Calu3 (cell line): ENCODE measurements around the gene KCNQ5. TPM values are rescaled to one million over a fixed set of nuclear protein-coding genes. Genes with fewer than 3 reads are reported as not detected.

ENCODE experiments used
- BruUV-seq: library from RNA; stranded (reverse); fragments of 400-500 nt; replicated peaks from 2 replicates; lab custom pipeline; 2021; lab: Mats Ljungman, UMichigan
- CTCF ChIA-PET: fragments of 300-600 bp; sonication (Branson Sonifier 250); formaldehyde crosslinking; loops from one replicate; lab custom pipeline; 2022; ENCODE audit warnings: antibody characterized with exemption; lab: Charles Lee
- DNase-seq: peaks from one replicate; pipeline ENCODE4 v3.0.0; 2022
- H3K27ac Mint-ChIP-seq: one replicate; pipeline ENCODE4 v1.8.0; 2022; ENCODE audit warnings: mixed read lengths; ENCODE audit not compliant: unreplicated experiment
- H3K27me3 Mint-ChIP-seq: one replicate; pipeline ENCODE4 v1.8.0; 2022; ENCODE audit warnings: mixed read lengths; ENCODE audit not compliant: unreplicated experiment
- H3K36me3 Mint-ChIP-seq: one replicate; pipeline ENCODE4 v1.8.0; 2022; ENCODE audit warnings: mild to moderate bottlenecking, moderate library complexity, mixed read lengths; ENCODE audit not compliant: insufficient read depth, unreplicated experiment
- H3K4me1 Mint-ChIP-seq: one replicate; pipeline ENCODE4 v1.8.0; 2022; ENCODE audit warnings: mild to moderate bottlenecking, low read depth, mixed read lengths; ENCODE audit not compliant: unreplicated experiment
- H3K4me3 Mint-ChIP-seq: one replicate; pipeline ENCODE4 v1.8.0; 2022; ENCODE audit warnings: mild to moderate bottlenecking, low read depth, moderate library complexity, mixed read lengths; ENCODE audit not compliant: unreplicated experiment
- H3K9me3 Mint-ChIP-seq: one replicate; pipeline ENCODE4 v1.8.0; 2022; ENCODE audit warnings: low read depth, mixed read lengths; ENCODE audit not compliant: unreplicated experiment
- intact Hi-C: fragments of 100-400 bp; cut with micrococcal nuclease; formaldehyde crosslinking; loops from one replicate; pipeline ENCODE4 v1.10.0; 2022; ENCODE audit not compliant: unreplicated experiment
- total RNA-seq: library from RNA; stranded (reverse); gene quantifications from 2 replicates; pipeline ENCODE4 v1.2.3, GENCODE V29; 2022
- TF ChIP-seq, protein P1 (sequence below): fragments of 200-600 bp; IDR thresholded peaks from one replicate; pipeline ENCODE4 v1.8.0; 2022; ENCODE audit warnings: antibody characterized with exemption; ENCODE audit not compliant: unreplicated experiment

Gene KCNQ5
- total RNA-seq, 1 experiment from 2014 or later: not detected

DNA sequence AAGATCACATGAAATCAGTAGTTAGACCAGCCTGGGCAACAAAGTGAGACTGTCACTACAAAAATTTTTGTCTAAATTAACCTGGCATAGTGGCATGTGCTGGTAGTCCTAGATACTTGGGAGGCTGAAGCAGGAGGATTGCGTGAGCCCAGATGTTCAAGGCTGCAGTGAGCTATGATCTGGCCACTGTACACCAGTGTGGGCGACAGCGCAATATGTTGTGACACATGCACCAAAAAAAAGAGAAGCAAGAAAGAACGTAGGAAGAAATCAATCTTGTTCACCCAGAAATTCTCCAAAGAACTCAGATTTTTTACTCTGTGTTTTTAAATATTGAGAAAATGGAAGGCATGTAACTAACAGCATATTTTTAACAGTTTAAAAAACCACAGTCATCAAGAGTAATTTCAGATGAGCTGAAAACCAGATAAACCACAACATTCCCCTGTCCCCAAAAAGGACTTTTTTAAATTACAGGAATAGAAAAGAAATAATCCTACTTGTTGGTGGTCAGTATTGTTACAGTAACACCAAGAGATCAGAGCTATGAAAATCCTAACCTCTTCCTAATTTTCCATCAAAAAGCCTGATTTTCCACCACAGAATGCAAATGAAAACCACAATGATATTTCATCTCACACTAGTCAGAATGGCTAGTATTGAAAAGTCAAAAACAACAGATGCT lies 363.3 kb downstream of the KCNQ5 start:
- intact Hi-C loops: no loop called here
- TF ChIP-seq, protein P1, sequence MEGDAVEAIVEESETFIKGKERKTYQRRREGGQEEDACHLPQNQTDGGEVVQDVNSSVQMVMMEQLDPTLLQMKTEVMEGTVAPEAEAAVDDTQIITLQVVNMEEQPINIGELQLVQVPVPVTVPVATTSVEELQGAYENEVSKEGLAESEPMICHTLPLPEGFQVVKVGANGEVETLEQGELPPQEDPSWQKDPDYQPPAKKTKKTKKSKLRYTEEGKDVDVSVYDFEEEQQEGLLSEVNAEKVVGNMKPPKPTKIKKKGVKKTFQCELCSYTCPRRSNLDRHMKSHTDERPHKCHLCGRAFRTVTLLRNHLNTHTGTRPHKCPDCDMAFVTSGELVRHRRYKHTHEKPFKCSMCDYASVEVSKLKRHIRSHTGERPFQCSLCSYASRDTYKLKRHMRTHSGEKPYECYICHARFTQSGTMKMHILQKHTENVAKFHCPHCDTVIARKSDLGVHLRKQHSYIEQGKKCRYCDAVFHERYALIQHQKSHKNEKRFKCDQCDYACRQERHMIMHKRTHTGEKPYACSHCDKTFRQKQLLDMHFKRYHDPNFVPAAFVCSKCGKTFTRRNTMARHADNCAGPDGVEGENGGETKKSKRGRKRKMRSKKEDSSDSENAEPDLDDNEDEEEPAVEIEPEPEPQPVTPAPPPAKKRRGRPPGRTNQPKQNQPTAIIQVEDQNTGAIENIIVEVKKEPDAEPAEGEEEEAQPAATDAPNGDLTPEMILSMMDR: no peak
- Mint-ChIP-seq H3K4me3 (no peak overlapping the region), H3K27me3 (no peaks in the 10 kb centered on the region), H3K36me3 (no peaks in the 10 kb centered on the region), H3K27ac (no peak overlapping the region), H3K4me1 (no peaks in the 10 kb centered on the region), H3K9me3 (peaks cover 13% of the 10 kb centered on the region)
- no TSS peak for BruUV-seq
- no peak for DNase-seq
- CTCF ChIA-PET: interaction anchor here (0.6 kb wide), 1 partner anchor 372 kb away, joined by 5 read pairs; no protein-coding TSS in a partner anchor

DNA sequence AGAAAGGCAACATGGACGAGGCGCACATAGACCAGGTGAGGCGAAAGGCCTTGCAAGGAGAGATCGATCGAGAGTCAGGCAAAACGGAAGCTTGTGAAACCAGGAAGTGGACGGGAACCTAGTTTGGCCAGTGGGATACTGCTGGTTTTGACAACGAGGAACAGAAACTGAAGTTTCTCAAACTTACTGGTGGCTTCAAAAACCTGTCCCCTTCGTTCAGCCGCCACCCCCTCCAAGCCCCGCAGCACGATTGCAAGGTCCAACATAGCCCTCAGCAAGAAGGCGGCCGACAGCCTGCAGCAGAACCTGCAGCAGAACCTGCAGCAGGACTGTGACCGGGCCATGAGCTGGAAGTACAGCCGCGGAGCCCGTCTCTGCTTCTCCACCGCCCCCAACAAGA lies 365.4 kb downstream of the KCNQ5 start:
- Mint-ChIP-seq H3K27me3 (no peaks in the 10 kb centered on the region), H3K4me1 (no peaks in the 10 kb centered on the region), H3K27ac (no peak overlapping the region), H3K4me3 (no peak overlapping the region), H3K9me3 (peaks cover 13% of the 10 kb centered on the region), H3K36me3 (no peaks in the 10 kb centered on the region)
- DNase-seq: no peak
- intact Hi-C loops: no loop called here
- TF ChIP-seq, protein P1: no peak
- CTCF ChIA-PET: no interaction called here
- BruUV-seq: no TSS peak

DNA sequence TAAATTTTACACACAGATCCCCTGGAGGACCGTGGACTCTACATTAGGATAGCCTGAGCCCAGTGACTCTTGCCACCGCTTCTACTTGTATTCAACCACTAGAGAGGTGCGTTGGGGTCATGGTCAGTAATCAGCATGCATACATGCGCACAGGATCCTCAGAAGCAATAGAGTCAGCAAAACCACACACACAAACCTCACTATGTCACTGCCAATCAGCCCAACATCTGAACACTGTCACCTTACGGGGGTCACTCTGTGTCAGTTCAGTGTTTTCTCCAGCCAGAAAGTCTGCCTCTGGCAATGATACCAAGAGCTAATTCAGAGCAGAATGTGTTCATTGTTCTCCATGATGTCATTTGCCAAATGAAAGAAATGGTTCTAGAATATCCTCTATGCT lies 378.1 kb downstream of the KCNQ5 start:
- Mint-ChIP-seq H3K27ac (no peak overlapping the region), H3K4me3 (no peak overlapping the region), H3K27me3 (no peaks in the 10 kb centered on the region), H3K9me3 (no peaks in the 10 kb centered on the region), H3K4me1 (no peaks in the 10 kb centered on the region), H3K36me3 (no peaks in the 10 kb centered on the region)
- TF ChIP-seq, protein P1: no peak
- CTCF ChIA-PET: no interaction called here
- intact Hi-C loops: no loop called here
- no peak for DNase-seq
- BruUV-seq: no TSS peak

DNA sequence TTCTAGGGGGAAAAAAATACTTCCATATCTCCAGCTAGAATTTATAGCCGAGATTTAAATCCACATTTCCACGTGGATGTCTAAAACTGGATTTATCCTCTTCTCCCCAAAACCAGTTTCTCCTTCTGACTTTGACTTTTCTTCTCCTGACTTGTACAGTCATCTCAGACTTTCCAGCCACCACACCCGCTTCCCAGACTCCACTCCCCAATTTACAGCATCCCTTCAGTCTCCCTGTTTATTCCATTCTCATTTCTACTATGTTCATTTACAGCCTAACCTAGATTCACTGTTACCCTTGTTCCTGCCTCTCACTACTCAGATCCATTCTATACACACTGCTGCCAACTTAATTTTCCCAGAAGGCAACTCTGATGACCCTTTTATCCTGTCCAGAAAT lies 378.6 kb downstream of the KCNQ5 start:
- Mint-ChIP-seq H3K9me3 (no peaks in the 10 kb centered on the region), H3K27ac (no peak overlapping the region), H3K4me3 (no peak overlapping the region), H3K4me1 (no peaks in the 10 kb centered on the region), H3K27me3 (no peaks in the 10 kb centered on the region), H3K36me3 (no peaks in the 10 kb centered on the region)
- CTCF ChIA-PET: no interaction called here
- TF ChIP-seq, protein P1: no peak
- no peak for DNase-seq
- intact Hi-C loops: no loop called here
- no TSS peak for BruUV-seq
